OCI-LY1 (cell line): ENCODE results near the gene TMEM109.

Experiments used
- EZH2 ChIP-seq: fragments of 200-600 bp; sonication (generic), shearing (Covaris generic); IDR thresholded peaks from 2 replicates; pipeline ENCODE4 v1.8.0; 2017; ENCODE audit warnings: borderline replicate concordance, mixed run types, mild to moderate bottlenecking, antibody characterized with exemption, low read length, moderate library complexity, mixed read lengths
- TF ChIP-seq, protein P1 (sequence below): fragments of 200-600 bp; sonication (generic), shearing (Covaris generic); IDR thresholded peaks from 2 replicates; pipeline ENCODE4 v1.5.1; 2017; ENCODE audit warnings: mild to moderate bottlenecking, antibody characterized with exemption, low read length, moderate library complexity, mixed read lengths

DNA sequence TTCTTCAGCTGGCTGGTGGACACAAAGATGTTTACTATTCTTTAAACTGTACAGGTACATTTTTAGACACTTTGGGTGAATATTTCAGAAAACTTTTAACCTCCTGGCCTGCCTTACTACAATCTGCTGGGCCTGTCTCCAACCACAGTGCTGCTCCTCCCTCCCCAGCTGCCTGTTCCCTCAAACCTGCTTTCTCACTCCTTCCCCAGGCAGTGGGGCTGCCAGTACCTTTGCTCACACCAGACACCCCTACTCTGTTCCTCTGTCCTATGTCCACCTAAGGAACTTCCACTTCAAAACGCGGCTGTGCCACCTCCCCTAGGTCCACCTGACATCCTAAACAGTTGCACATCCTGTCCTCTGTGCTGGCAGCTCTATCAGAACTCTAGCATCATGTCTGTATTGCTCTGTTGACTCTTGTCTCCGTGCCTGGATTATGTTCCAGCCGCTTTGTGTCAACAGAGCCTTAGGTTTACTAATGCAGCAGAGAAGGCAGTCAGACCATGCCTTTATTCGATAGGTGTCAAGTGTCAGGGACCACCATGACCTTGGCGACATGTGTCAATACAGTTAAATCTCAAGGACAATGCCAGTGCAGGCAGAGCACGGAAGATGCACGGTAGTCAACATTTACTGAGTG is 33.2 kb upstream of the TMEM109 start:
- TF ChIP-seq, protein P1, sequence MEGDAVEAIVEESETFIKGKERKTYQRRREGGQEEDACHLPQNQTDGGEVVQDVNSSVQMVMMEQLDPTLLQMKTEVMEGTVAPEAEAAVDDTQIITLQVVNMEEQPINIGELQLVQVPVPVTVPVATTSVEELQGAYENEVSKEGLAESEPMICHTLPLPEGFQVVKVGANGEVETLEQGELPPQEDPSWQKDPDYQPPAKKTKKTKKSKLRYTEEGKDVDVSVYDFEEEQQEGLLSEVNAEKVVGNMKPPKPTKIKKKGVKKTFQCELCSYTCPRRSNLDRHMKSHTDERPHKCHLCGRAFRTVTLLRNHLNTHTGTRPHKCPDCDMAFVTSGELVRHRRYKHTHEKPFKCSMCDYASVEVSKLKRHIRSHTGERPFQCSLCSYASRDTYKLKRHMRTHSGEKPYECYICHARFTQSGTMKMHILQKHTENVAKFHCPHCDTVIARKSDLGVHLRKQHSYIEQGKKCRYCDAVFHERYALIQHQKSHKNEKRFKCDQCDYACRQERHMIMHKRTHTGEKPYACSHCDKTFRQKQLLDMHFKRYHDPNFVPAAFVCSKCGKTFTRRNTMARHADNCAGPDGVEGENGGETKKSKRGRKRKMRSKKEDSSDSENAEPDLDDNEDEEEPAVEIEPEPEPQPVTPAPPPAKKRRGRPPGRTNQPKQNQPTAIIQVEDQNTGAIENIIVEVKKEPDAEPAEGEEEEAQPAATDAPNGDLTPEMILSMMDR: no peak
- TF ChIP-seq EZH2: no peak
